GM21529 (cell line): ENCODE results near the gene GAMT.
"Not testable (repeated sequence)": the region's sequence is repeated elsewhere in the genome, so short reads cannot be mapped to it uniquely, and the experiment has no call there.

Source experiments
- ATAC-seq: cut with Tn5 transposase; IDR thresholded peaks from one replicate; pipeline ENCODE4 v1.9.1; 2021; ENCODE audit not compliant: unreplicated experiment

Gene GAMT

DNA sequence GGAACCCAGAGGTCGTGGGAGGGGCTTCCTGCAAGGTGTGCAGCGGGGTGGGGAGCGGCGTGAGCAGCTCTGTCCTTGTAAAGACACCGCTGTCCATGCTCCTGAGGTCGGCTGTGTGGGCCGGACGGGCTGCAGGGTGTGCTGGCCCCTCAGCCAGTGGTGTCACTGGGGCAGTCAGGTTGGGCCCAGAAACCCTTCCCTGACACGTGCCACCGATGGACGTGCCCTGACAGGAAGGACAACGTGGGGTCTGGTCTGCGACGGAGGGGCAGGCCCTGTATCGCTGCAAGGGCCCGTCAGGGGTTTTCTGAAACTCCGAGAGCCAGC, 32.7 kb upstream of the GAMT start:
- no peak for ATAC-seq

GRCh38 chr19:1433119-1434039, 32.0 kb upstream of the GAMT start:
- ATAC-seq: no peak

GRCh38 chr19:1432507-1432887, 31.2 kb upstream of the GAMT start:
- ATAC-seq: no peak

DNA sequence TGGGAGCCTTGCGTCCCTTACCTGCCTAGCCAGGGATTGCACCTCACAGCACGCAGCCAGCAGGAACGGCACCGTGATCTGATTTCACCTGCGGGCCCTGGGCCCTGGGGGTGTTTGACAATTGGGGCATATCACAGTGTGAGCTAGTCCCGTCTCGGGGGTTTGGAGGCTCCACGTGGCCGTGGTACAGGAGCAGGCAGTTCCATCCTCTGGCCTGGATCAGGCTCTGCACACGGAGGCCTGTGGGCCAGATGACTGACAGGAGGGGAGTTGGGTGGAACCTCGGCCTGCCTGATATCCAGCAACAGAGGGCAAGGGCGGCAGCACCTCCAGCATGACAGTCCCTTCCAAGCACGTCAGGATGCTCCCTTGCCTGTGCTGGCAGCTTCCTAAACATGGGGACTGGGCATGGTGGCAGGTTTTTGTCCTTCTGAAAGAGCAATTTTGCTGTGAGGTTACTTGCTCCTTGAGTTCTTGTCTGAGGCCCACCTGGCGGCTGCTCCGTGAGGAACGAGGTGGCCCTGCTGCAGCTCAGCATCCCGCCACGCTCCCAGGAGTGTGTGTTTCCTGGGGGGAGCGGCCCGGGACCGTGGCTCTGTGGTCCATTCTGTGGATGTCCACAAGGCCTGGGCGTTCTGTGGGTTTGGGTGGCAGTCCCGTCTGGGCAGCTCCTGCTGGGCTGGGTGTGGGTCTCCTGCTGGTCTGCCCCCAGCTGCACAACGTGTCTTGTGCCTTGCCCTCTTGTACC, 30.6 kb upstream of the GAMT start:
- no peak for ATAC-seq

- ATAC-seq: no peak
Observed at GRCh38 chr19:1430246-1430645, 28.9 kb upstream of the GAMT start.

- no peak for ATAC-seq
Observed at GRCh38 chr19:1429750-1430149, 28.4 kb upstream of the GAMT start.

GRCh38 chr19:1428738-1429391, 27.5 kb upstream of the GAMT start:
- no peak for ATAC-seq

GRCh38 chr19:1427221-1427920, 26.0 kb upstream of the GAMT start:
- ATAC-seq: no peak

DNA sequence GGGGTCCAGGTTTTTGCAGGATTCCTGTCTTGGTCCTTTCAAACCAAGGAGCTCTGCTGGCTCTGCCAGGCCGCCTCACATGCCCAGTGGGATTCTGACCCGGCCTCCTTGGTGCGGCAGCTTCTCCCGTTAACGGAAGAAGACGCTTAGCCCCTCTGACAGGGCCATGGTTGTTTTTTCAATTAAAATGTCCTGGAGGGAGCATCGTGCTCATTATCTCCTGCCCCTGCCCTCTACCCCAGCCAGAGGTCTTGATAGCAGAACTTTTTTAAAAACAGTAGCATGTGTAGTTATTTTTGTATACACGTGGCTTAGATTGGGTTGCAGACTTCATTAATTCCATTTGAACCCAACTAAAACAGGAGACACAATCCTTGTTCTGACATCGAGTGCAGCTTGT, 25.4 kb upstream of the GAMT start:
- ATAC-seq: no peak

- no peak for ATAC-seq
Observed at GRCh38 chr19:1425902-1426301, 24.6 kb upstream of the GAMT start.

- ATAC-seq: no peak
Observed at GRCh38 chr19:1425102-1425837, 23.9 kb upstream of the GAMT start.

DNA sequence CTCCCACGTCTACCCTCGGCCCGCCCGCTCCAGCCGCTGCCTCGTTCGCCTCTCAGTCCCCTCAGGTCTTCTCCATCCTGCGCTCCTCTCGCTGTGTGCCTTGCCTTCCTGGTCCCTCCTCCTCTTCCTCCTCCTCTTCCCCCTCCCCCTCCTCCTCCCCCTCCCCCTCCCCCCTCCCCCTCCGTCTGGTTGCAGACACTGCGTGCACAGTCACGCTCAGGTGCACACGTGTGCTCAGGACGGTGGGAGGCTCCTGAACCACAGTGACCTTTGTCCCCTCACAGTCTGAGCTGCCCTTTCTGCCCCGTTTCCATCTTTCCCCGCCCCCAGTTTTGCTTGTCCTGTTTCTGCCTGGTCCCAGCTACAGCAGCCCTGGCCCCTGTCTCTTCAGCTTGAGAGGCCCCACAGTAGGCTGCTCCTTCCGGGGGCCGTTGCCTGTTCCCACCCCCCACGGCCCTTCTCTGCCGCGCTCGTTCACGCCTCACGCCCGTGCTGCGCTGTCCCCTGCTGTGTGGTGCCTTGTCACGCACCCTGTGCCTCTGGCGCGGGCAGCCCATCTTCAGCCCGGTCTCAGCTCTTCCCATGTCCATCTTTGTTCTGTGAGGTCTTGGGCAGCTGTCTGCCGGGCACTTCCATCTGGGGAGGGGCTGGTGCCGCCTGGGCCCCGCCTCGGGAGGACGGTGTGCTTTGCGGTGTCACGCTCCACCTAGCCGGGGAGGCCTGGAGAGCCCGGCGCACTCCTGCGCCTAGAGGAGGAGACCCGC, 23.0 kb upstream of the GAMT start:
- ATAC-seq: no peak

GRCh38 chr19:1423436-1424191, 22.3 kb upstream of the GAMT start:
- ATAC-seq: no peak

- no peak for ATAC-seq
Observed at GRCh38 chr19:1422943-1423342, 21.6 kb upstream of the GAMT start.

DNA sequence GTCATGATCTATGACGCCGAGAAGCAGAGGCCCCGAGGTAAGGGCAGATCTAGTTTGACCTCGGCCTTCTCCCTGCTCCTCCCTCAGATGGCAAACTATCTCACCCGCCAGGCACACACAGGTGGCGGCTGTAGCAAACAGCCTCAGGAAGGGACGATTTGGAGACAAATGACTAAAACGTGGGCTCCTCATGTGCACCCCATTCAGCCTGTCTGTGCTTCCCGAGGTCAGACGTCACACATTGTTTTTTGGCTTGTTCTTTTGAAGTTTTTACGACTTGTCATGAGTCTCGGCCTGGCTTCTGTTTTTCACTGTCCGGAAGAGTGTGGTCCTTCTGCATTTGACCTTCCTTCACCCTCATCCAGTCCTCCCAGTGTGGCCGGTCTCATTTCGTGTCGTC, 21.0 kb upstream of the GAMT start:
- no peak for ATAC-seq

DNA sequence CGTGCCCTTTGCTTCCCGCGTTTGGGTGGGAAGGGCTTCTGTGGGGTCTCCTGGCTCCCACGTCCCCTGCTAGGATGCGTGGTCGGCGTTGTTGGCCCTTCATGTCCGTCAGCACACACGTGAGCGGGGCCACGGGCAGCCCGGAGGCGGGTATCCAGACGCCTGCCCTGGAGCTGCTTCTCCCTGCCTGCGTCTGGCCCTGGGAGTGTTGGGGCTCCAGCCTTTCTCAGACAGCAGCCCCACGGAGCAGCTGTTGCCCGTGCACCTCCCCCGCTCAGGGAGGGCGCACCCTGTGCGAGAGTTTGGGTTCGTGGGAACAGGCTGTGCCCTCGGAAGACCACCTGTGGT, 20.6 kb upstream of the GAMT start:
- no peak for ATAC-seq

- no peak for ATAC-seq
Observed at GRCh38 chr19:1421218-1421957, 20.0 kb upstream of the GAMT start.

- no peak for ATAC-seq
Observed at GRCh38 chr19:1420590-1420989, 19.2 kb upstream of the GAMT start.

DNA sequence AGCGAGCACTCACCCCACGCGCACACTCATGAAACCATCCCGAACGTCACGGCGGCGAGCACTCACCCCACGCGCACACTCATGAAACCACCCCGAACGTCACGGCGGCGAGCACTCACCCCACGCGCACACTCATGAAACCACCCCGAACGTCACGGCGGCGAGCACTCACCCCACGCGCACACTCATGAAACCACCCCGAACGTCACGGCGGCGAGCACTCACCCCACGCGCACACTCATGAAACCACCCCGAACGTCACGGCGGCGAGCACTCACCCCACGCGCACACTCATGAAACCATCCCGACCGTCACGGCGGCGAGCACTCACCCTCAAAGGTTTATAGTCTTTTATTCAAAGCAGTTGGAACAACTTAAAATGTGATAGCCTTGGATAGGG, 18.7 kb upstream of the GAMT start:
- not testable (repeated sequence) for ATAC-seq
